Measurements from ENCODE around the gene DENND2C.

- no peak for TF ChIP-seq EZH2 (IDR thresholded peaks at IDR 0.05)
- TF ChIP-seq POLR2AphosphoS5 (IDR thresholded peaks at IDR 0.05; ENCODE audit: borderline replicate concordance, low read depth, low read length): no peak
Measured at GRCh38 chr1:114588196-114588689, 81.6 kb downstream of the DENND2C start.
